Measurements from ENCODE around the gene ZBTB46. TPM values are rescaled to one million over a fixed set of nuclear protein-coding genes. Genes with fewer than 3 reads are reported as not detected.
"Not testable (repeated sequence)": the region's sequence is repeated elsewhere in the genome, so short reads cannot be mapped to it uniquely, and the experiment has no call there.

The ZBTB46 gene
- total RNA-seq, 6 experiments from 2014 or later: 1.2 to 4.2 (median 2.4) TPM

- no peak for DNase-seq
- 75% methylated on average over 5 of the region's 9 CpGs for WGBS (ENCODE audit: insufficient coverage, low coverage, low lambda C conversion rate, missing lambda C conversion rate)
Measured at GRCh38 chr20:63778857-63779256, 52.2 kb downstream of the ZBTB46 start.

GRCh38 chr20:63778034-63778752 lies 52.9 kb downstream of the ZBTB46 start:
- Histone ChIP-seq H3K4me1 (no peaks in the 10 kb centered on the region), H3K27ac (no peak overlapping the region), H3K36me3 (no peaks in the 10 kb centered on the region), H3K4me3 (no peak overlapping the region), H3K9me3 (no peaks in the 10 kb centered on the region), H3K27me3 (no peaks in the 10 kb centered on the region)
- ATAC-seq (no peak), DNase-seq (no peak)
- intact Hi-C loops (cut with DNase I): no loop called here
- WGBS (ENCODE audit: insufficient coverage, low coverage, low lambda C conversion rate, missing lambda C conversion rate): 56% methylated on average over 17 of the region's 19 CpGs
- TF ChIP-seq CTCF (IDR thresholded peaks at IDR 0.05) (no peak), POLR2A (IDR thresholded peaks at IDR 0.05) (no peak)

More at GRCh38 chr20:63778857-63779256, 52.2 kb downstream of the ZBTB46 start:
- H3K27me3 ChIP-seq: no peaks in the 10 kb centered on the region
- no peak for TF ChIP-seq CTCF (IDR thresholded peaks at IDR 0.05)
- no peak for TF ChIP-seq POLR2A (IDR thresholded peaks at IDR 0.05)
- no peak for ATAC-seq
- no peaks in the 10 kb centered on the region for H3K36me3 ChIP-seq
- intact Hi-C loops (cut with DNase I): no loop called here
- no peaks in the 10 kb centered on the region for H3K9me3 ChIP-seq
- H3K27ac ChIP-seq: no peak overlapping the region
- no peaks in the 10 kb centered on the region for H3K4me1 ChIP-seq
- H3K4me3 ChIP-seq: no peak overlapping the region

GRCh38 chr20:63777614-63778013 lies 53.5 kb downstream of the ZBTB46 start:
- no peaks in the 10 kb centered on the region for H3K4me1 ChIP-seq
- no peak overlapping the region for H3K4me3 ChIP-seq
- ATAC-seq (no peak), DNase-seq (no peak)
- 94% methylated on average over 13 of the region's 13 CpGs for WGBS (ENCODE audit: insufficient coverage, low coverage, low lambda C conversion rate, missing lambda C conversion rate)
- no peak overlapping the region for H3K27ac ChIP-seq
- no peaks in the 10 kb centered on the region for H3K9me3 ChIP-seq
- H3K27me3 ChIP-seq: no peaks in the 10 kb centered on the region
- no peaks in the 10 kb centered on the region for H3K36me3 ChIP-seq
- TF ChIP-seq POLR2A (IDR thresholded peaks at IDR 0.05) (no peak), CTCF (IDR thresholded peaks at IDR 0.05) (no peak)
- intact Hi-C loops (cut with DNase I): no loop called here

- ATAC-seq; intact Hi-C loops (cut with DNase I); H3K27me3 ChIP-seq; H3K4me3 ChIP-seq; H3K4me1 ChIP-seq; H3K27ac ChIP-seq; H3K9me3 ChIP-seq; H3K36me3 ChIP-seq; DNase-seq: not testable (repeated sequence)
- 86% methylated on average over 1 of the region's 23 CpGs for WGBS (ENCODE audit: insufficient coverage, low coverage, low lambda C conversion rate, missing lambda C conversion rate)
Measured at GRCh38 chr20:63776875-63777274, 54.2 kb downstream of the ZBTB46 start.

- no peaks in the 10 kb centered on the region for H3K4me1 ChIP-seq
- no peak overlapping the region for H3K4me3 ChIP-seq
- no peak for TF ChIP-seq POLR2A (IDR thresholded peaks at IDR 0.05)
- peak; percentile 30 to 51 (median 36) for TF ChIP-seq CTCF (IDR thresholded peaks at IDR 0.05)
- ATAC-seq (peak in 2 of 4 donors; percentile 36 to 45), DNase-seq (no peak)
- no peaks in the 10 kb centered on the region for H3K36me3 ChIP-seq
- H3K27me3 ChIP-seq: no peaks in the 10 kb centered on the region
- intact Hi-C loops (cut with DNase I): no loop called here
- H3K9me3 ChIP-seq: no peaks in the 10 kb centered on the region
- no peak overlapping the region for H3K27ac ChIP-seq
- 57% methylated on average over 18 of the region's 67 CpGs for WGBS (ENCODE audit: insufficient coverage, low coverage, low lambda C conversion rate, missing lambda C conversion rate)
Measured at GRCh38 chr20:63775096-63775978, 55.7 kb downstream of the ZBTB46 start.
